CD4-positive, alpha-beta T cell treated with Interleukin-6 at 100 ng/mL for 8 hours (primary cell): ENCODE results near the gene PTPRK.

ENCODE experiments used
- DNase-seq: peaks from one replicate; pipeline ENCODE4 v3.0.0-alpha.2; 2020; ENCODE audit warnings: mixed read lengths, low spot score

PTPRK gene

DNA sequence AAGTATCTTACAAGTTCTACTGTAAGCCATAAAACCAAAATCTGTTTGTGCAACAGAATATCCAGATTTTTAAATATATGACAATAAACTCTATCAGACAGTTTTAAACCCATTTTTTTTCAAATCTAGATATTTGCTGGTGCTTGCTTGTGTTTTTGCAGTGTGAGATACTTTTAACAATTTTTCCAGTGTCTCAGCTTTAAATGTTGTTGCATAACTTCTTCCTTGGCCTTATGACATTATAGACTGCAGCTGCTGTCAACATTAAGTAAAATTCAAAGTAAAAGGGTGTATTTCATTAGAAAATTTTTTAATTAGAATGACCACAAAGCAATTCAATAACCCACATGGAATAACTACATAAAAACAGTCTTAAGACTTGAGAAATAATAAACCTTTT, 139.5 kb downstream of the PTPRK start:
- no peak for DNase-seq

DNA sequence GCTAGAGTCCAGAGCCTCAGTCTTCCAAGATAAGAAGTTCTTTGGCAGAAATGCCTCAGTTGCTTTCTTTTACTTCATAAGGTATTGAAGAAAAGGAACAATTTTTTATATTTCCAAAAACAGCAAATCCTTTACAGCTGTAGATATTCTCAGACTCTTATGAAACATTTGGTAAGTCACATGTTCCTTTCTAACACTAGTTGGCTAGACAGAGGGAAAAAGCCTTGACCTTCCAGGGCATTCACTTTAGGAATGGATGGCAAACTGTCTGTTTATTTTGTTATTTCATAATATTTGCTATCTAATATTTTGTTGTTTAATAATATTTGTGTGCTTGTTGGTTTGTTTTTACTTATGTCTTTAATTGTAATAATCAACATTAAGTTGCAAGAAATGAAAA, 140.8 kb downstream of the PTPRK start:
- no peak for DNase-seq

DNA sequence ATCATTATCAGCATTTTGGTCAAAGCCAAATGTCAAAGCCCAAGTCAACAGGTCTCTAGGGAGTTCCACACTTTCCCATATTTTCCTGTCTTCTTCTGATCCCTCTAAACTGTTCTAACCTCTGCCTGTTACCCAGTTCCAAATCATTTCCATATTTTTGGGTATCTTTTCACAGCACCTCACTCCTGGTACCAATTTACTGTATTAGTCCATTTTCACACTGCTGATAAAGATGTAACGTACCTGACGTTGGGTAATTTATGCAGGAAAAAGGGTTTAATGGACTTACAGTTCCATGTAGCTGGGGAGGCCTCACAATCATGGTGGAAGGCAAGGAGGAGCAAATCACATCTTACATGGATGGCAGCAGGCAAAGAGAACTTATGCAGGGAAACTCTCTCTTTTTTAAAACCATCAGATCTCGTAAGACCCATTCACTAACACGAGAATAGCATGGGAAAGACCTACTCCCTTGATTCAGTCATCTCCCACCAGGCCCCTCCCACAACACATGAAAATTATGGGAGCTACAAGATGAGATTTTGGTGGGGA, 143.4 kb downstream of the PTPRK start:
- DNase-seq: no peak

DNA sequence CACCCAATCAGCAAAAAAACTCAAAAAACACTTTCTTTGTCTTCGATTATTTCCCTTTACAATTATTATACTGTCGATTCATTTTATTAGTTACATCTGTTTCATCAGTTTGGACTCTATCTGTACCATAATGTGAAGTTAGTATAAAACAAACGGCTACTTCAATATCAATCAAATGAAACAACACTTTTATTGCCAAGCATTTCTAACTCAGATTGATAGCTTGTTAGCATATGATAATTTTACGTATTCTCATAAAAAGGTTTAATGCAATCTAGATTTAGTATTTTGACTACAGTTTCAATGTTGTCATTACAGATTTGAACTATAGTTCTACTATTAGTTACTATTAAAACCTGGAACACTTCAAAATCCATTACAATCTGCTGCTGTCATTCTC, 149.3 kb downstream of the PTPRK start:
- no peak for DNase-seq

DNA sequence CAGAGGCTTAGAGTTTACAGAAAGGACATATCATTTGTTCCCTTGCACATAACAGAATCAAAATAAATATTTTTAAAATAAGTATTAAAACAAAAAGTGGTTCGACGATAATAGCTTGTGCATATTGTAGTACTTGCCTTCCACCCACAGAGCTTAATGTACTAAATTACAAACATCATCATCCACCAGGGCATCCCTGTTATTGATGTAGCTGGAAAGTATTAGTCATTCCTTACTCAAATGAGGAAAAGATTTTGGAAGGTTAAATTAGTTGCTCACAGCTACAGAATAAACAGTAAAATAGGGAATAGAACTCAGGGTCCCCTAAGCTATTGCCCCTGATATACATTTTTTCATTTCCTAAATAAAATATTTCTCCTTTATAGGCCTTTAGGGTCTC, 150.3 kb downstream of the PTPRK start:
- DNase-seq: no peak

DNA sequence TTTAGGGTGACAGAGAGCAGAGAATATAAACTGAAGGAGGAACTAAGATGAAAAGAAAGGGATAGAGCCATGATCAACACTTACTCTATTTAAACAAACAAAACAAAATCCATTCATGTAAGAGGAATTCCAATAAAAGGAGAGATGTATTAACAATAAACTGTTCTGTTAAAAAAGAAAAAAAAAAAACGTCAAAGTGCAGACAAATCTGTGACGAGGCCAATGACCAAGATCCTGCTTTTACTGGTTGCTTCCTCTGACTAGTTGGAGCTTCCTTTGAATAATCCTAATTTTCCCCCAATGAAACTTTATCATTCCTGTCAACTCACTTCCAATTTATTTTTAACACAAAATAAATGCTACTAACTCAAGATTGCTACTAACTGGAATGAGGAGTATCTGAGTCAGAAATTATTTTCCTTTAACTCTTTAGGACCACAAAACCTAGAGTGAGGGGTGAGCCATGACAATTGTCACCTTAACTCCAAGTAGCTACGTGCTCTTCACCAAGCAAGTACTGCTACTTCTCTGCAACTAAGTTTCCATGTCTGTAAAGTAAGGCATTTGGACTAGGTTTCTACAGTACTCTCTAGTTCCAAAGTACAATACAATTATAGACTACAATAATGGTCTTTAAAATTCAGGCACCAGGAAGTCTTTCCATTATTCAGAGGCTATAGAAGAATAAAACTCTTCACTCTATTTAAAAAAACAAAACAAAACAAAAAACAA, 152.0 kb downstream of the PTPRK start:
- no peak for DNase-seq

DNA sequence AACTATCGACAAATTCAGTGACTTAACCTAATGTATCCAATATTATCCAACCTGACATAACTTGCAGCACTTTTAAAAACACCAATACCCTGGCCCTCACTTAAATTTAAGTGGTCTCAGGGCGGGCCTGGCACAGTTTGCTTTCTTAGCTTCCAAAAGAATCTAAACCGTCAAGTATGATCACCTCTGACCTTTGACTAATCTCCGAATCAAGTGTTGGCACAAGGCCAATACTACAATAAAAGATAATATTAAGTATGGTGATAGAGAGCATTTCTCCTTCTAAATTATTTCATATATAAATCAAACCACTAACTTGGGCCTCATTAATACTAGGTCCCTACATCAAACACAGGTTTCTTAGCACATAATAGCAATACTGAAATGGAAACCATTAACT, 153.0 kb downstream of the PTPRK start:
- DNase-seq: no peak

DNA sequence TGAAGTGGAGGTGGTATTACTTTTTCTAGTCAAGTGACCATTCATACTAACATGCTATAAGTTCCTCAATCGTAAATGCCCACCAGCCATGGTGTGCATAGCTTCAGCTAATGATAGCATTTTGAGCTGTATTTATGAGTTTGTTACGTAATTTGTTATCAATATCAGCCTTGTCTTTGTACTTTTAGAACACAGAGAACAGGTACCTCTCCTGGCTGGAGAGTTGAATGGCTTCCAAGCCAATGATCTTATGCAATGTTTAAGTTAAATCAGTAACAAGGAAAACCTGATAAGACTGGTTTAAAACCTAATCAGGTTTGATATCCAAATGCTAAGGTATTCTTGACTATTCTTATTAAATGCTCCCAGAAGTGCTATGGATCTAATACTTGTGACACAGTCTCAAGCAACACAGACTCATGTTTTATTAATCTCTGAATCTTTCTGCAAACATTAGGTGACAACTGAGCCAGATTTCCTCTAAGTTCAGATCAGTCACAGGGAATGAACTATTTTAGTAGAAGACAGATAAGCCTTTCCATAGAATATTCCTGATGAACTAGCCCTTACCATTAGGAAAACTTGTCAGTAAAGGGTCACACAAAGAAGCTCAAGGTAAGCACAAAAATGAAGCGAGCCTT, 154.8 kb downstream of the PTPRK start:
- DNase-seq: no peak

DNA sequence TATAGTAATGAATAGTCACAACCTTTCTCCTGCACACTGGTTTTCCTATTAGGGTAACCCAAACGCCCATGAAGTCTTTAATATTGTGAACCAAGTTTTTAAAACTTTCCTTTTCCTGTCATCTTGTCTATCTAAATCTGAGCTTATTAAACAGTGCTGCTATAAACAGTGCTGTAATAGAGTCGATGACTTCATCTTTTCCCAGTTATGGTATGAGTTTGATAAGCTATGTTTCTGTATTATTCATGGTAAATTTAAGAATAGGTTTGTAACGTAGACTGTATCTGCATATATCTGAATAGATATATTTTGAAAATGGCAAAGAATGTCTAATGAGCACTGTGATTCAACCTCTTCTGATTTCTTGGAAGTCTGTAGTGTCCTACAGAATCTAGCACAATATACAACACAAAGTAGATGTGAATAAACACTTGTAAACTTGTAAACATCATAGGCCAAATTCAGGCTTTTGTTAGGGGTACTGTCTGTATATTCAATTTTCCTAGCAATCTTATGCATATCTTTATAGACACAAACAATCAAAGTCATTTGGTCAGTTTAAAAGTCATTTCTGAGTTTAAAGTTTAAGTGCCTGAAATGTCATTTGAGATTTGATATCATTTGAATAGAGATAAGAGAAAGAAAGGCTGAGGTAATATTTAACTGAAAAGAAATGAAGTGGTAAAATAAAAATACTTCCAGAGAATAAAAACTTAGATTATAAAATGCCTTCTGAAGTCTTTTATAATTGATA, 155.5 kb downstream of the PTPRK start:
- no peak for DNase-seq

DNA sequence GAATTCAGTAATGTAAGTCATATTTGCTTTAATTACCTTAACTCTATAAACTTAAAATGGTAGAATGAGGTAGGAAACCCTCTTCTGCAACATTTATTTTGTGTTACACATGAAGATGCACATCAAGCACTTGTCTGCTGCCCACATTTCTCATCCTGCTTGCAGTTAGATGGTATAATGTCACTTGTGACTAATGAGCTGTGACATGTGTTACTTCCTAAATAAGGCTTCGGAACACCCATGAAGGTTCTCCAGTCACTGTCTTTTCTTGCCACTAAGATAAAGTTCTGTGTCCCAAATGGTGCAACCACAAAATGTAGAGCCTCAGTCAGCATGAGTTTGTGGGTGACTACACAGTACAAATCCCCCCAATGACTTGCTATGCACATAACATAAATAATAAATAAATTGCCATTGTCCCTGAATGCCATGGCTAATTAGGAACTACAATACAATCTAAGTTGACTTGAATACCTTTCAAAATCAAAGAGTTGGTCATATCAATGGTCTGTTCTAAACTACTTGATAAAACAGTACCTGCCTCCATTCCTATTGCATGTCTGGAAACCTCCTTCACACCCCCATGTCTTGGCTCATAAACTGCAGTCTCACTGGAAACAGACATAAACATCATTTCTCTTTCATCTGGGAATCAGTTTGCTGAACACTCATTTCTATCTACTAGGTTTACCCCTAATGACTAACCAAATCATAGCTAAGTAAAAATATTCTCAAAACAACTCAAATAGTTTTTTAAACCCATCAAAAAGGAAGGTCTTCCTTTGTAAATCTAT, 157.2 kb downstream of the PTPRK start:
- DNase-seq: no peak

DNA sequence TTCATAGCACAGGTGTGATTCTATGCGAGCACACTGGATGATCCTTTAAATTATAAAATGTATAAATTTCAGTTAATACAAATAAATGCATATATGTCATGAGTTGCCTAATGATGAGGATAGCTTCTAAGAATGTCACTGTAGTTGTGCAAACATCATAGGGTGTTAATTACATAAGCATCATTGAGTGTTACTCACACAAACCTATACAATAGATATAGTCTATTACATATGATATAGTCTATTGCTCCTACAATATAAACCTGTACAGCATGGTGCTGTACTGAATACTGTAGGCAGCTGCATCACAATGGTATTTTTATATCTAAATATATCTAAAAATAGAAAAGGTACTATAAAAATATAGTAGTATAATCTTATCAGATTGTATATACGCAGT, 159.0 kb downstream of the PTPRK start:
- DNase-seq: no peak

DNA sequence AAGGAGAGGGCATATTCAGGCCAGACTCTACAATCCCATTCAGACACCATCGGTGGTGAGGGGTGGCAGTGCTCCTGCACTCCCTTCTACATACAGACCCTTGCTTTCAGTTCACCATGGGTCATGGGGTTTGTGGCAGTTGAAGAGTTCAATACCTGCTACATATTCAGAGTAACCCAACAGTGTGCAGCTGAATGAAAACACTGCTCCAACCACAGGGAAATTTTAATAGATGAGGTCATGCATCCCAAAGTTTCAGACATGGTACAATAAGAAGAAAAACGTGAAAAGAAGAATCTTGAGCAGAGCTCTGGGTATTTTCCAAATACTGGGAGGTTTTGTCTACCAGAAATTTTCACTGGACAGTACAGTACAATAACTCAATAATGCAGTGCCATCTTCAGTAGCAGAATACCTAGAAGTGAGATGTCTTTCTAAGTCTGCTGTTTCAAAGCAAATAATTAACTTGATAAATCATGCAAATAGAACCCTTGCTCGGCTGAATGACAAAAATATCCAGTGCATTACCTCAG, 162.1 kb downstream of the PTPRK start:
- DNase-seq: no peak

DNA sequence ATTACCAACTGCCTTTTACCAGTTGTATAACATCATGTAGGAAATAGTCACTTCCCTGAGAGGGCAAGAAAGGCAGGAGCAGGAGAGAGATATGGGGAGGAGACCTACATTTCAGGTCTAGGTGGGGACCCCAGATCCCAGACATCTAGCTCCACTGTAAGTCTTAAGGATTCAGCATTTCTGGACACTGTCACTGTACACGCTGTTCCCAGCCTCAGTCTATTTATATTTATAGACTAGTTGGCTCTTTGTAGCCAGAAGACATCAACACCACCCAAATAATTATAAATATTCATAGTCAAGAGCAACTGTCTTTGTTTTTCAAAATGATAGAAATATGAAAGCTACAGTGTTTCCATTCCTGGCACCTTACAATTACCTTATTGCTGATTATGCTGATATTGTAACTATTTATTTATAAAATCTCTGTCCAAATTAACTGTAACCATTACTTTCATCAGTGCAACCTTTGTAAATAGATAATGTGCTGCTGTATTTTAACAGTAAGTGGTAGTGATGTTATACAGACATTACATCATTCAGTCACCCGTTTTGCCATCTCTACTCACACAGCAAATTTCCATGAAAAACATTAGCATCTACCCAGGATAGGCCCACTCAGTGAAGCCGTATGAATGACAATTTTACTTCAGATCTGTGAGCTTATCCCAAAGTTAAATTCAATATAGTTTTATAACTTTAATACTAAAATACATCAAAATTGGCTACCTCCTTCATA, 162.8 kb downstream of the PTPRK start:
- DNase-seq: no peak

DNA sequence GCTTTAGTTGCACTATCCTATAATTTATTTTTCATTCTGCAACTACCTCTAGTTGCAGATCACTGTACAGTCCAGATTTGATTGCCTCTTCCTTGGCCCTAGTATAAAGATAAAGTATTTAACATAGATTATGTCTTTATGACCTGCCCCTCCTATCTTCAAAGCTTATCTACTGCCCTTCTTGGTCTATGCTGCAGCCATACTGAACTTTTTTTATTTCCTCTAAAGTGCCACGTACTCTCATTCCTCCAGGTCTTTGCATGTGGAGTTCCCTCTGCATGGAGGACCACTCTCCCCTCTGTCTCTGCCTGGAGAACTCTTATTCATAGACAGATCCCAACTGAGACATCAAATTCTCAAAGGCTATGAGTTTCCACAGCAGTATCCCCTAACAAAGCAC, 168.0 kb downstream of the PTPRK start:
- no peak for DNase-seq

DNA sequence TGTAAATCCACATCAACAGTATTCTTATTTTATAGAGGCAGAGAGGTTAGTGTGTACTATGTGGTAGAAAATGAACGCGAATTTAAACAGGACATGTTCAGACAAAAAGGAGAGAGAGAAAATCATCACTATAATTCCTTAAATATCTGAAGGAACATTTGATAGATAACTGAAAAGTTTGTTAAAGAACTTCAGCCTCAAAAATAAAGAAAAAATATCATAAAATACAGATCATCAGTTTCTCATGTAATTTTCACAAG, 169.2 kb downstream of the PTPRK start:
- DNase-seq: no peak

DNA sequence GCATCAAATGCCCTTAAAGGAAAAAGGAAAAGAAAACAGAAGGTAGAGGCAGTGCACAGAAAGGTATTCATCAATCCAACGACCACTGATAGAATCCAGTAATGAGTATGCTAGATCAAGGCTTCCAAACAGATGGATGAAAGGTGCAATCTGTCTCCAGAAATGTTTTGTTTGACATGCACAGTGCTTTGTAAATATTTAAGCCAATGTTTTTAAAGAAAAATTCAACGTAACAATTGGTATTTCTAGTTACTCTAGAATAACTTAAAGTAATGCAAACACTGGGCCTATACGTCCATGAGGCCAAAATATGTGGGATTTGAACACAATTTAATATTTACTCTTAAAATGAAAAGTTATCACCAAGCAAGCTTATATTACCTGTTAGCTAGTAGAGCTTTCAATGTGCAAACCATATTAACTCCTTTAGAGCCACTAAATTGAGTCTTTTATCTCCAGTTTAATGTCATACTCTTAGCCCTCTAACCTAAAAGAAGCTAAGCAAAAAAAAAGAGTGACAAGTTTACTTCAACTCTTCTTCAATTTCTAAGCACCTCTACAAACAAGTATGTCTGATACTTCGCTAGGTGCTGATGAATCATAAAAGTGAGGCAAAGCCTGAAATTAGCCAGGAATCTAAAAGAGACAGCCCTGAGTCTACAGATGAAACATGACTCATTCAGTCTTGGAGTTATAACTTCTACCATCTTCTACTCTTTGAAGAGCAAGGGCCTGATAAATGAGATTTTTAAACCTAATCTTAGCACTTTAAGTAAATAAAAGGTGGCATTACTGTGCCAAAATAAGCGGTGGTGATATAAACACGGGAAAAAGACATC, 169.8 kb downstream of the PTPRK start:
- DNase-seq: no peak

DNA sequence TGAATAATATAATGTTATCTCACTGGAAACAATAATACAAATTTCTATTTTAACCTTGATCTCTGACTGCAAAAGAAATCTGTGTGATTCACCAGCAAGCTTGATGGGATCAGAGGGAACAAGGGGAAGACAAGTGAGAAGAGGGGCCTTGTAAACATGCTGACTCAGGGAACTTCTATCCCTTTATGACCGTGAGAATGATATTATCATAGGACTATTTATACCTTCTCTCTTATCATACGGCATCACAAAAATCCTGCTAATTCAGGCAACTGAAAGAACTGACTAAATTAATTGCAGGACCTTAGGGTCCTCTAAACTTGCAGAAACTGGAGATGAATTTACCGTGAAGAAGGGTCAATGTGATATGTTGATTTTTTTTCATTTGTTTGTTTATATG, 173.3 kb downstream of the PTPRK start:
- no peak for DNase-seq

DNA sequence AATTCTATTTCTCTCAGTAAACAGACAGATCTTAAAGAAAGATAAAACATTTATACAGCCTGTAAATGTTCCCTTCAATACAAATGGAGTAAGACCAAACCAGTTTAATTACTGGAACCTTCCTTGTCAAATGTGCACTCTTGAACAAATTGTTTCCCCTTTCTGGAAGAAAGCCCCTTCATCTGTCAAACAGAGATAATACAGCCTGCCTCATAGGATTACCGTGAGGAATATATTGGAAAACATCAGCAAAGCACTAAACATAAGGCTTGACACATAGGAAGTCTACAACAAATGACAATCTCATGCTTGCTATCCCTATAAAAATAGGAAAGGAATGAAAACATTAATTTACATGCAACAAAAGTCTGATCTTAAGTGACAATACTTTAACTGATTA, 173.8 kb downstream of the PTPRK start:
- no peak for DNase-seq

DNA sequence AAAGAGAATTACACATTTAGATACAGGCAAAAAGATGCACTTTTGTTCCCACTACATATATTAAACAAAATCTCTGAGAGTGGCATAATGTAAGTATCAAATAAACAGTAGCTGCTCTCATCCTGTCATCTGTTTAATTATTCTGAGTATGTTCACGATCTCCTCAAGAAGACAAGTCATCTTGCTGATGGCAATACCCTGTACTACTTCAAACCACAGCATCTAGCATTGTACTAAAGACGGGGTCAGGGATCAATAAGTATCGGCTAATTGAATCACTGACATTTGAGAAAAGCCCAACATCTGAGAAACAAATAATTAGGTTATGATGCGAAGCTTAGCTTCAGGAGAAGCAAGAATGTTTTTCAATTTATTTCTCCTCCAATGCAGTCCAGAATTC, 175.1 kb downstream of the PTPRK start:
- DNase-seq: no peak

DNA sequence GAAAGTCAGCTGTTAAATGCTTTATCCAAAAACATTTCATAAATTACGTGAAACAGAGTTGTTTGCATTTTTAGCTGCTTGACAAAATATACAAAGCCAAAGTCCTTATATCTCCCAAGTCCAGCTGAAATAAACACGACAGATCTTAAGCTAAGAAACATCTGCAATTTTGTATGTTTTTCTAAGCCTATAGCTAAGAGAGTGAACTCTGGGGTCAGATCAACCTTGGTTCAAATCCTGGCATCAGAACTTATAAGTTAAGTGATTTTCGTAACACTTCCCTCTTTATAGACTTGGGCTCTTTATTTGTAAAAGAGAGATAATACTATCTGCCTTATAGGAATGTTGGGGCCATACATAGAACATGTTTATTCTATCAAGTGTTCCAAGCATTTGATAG, 176.7 kb downstream of the PTPRK start:
- DNase-seq: no peak
